GM12865 (cell line): ENCODE results near the gene DTX3L.

Source experiments
- DNase-seq: peaks from one replicate; pipeline ENCODE4 v3.0.0; 2010; ENCODE audit warnings: low read depth
- H3K4me3 ChIP-seq: 2 replicates; pipeline ENCODE4 v1.5.1; 2011; ENCODE audit warnings: mild to moderate bottlenecking, low read depth, low read length, control low read depth
- TF ChIP-seq, protein P1 (sequence below): IDR thresholded peaks from 2 replicates; pipeline ENCODE4 v1.5.1; 2011; ENCODE audit warnings: low read length, control low read depth, low read depth, inconsistent platforms; ENCODE audit not compliant: insufficient read depth; ENCODE audit errors: missing control alignments

DTX3L gene

DNA sequence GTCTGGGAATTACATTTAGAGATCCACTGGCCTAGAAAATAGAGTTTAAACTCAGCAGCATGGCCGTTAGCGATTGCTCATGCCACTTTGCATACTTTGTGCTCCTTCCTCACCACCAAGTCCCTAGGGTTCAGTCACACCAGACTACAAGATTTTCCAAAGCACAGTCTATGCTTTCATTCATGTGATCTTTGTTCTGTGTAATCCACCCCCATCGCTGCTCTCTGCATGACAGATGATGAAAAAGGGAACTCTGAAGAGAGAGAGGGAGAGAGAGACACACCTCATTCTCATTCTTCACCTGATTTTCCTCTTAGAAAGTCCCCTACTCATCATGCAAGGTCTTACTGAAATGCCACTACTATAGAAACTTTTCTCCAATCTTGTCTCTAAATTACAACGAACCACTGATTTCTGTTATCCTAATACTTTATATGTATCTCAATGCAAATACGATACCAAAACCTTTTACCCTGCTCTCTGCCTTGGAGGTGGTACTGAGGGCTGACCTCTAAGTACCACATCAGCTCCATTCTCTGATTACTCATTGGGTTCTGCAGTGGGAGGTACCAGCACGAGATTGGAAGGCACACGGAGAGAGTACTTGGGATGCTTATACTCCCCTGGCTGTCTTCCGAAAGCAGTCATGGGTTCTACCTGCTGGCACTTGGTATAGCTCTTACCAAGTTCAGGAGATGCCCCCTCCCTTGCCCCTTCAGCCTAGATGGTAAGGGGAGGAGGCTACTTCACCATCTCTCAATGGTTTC, 12.2 kb downstream of the DTX3L start:
- TF ChIP-seq, protein P1, sequence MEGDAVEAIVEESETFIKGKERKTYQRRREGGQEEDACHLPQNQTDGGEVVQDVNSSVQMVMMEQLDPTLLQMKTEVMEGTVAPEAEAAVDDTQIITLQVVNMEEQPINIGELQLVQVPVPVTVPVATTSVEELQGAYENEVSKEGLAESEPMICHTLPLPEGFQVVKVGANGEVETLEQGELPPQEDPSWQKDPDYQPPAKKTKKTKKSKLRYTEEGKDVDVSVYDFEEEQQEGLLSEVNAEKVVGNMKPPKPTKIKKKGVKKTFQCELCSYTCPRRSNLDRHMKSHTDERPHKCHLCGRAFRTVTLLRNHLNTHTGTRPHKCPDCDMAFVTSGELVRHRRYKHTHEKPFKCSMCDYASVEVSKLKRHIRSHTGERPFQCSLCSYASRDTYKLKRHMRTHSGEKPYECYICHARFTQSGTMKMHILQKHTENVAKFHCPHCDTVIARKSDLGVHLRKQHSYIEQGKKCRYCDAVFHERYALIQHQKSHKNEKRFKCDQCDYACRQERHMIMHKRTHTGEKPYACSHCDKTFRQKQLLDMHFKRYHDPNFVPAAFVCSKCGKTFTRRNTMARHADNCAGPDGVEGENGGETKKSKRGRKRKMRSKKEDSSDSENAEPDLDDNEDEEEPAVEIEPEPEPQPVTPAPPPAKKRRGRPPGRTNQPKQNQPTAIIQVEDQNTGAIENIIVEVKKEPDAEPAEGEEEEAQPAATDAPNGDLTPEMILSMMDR = no peak
- peak overlapping the region; percentile 83 for H3K4me3 ChIP-seq
- DNase-seq = peak; percentile 92

- TF ChIP-seq, protein P1 = no peak
- H3K4me3 ChIP-seq = peak within 1 kb of the TSS; percentile 83
- peak; percentile 74 for DNase-seq
These were observed 13.4 kb downstream of the DTX3L start, which contains the start of gene PARP15 for GRCh38 chr3:122577409-122578031. Gene PARP15 (plus strand): TSS chr3:122577650. CDS start chr3:122577668, 18 bp downstream.

- H3K4me3 ChIP-seq = peak overlapping the region; percentile 83
- TF ChIP-seq, protein P1 = no peak
- no peak for DNase-seq
These were observed 14.1 kb downstream of the DTX3L start for GRCh38 chr3:122578069-122578740.

GRCh38 chr3:122580470-122580869, 16.3 kb downstream of the DTX3L start:
- H3K4me3 ChIP-seq = no peak overlapping the region
- DNase-seq = no peak
- TF ChIP-seq, protein P1 = no peak

- TF ChIP-seq, protein P1 = no peak
- H3K4me3 ChIP-seq = no peak overlapping the region
- DNase-seq = no peak
These were observed 17.5 kb downstream of the DTX3L start for GRCh38 chr3:122581622-122582021.

- no peak overlapping the region for H3K4me3 ChIP-seq
- no peak for DNase-seq
- TF ChIP-seq, protein P1 = no peak
These were observed 18.3 kb downstream of the DTX3L start for GRCh38 chr3:122582390-122582789.
